Endothelial cell of coronary artery (primary cell): Measurements from ENCODE around the gene DOCK4. TPM values are rescaled to one million over a fixed set of nuclear protein-coding genes. Genes with fewer than 3 reads are reported as not detected.

ENCODE experiments used
- total RNA-seq: library from RNA; depleted of rRNA; stranded (reverse); fragments of >200 nt; gene quantifications from 2 replicates; pipeline ENCODE4 v1.2.3, GENCODE V29; 2014

The DOCK4 gene
- total RNA-seq = 160 and 199 TPM in 2 replicates

GRCh38 chr7:112206238-112206990 is at the start of gene DOCK4, which contains the start of gene ZNF277:
Gene DOCK4, minus strand, starts transcription at chr7:112206399. Its CDS starts 261 bp downstream, at chr7:112206138.
Gene ZNF277, plus strand, starts transcription at chr7:112206695. Its CDS starts 22 bp downstream, at chr7:112206717.

Other genes with a start within 250 kb of the DOCK4 start
- 40.3 and 55.0 TPM in 2 replicates for gene ZNF277, start 296 bp upstream of the DOCK4 start, total RNA-seq
- gene IFRD1, start 244.1 kb upstream of the DOCK4 start, total RNA-seq = 25.4 and 44.5 TPM in 2 replicates